GM19025 (cell line): ENCODE measurements around the gene PPP1R8.
"Not testable (repeated sequence)": the region's sequence is repeated elsewhere in the genome, so short reads cannot be mapped to it uniquely, and the experiment has no call there.

Source experiments
- ATAC-seq: cut with Tn5 transposase; IDR thresholded peaks from one replicate; pipeline ENCODE4 v1.9.1; 2021; ENCODE audit warnings: mild to moderate bottlenecking, low read depth, moderate library complexity; ENCODE audit not compliant: unreplicated experiment

Gene PPP1R8

DNA sequence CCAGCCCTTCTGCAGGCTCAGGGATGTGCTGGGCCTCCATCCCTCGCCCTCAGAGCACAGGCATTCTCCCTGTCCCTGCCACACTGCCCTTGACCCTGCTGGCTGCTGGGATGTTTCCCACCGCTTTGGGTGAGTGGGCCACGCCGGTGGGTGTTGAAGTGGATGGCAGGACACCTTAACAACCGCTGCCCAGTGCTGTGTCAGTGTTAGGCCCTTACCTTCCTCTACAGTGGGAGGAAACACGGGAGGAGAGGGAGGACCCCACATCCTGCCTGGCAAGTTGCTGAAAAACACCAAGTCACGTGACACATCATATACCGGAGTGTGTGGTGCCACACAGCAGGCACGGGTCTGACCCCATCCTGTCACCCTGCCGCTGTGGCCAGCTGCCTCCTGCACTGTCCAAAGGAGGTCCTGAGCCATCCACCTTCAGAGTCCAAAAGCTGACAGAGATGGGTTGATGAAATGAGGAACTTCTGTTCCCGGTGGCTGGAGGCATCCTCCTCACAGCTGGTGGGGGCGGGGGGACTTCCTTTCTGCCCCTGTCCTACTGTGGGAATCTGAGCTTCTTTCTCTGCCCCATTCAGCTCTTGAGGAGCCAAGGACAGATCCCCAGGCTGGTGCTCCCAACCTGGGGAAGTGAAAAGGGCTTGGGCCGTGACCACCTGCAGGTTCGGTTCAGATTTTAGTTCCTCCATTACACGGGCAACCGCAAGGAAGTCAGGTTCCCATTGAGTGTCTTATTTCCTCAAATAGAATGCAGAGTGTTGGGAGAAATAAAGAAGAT lies 38.5 kb downstream of the PPP1R8 start:
- ATAC-seq = no peak

DNA sequence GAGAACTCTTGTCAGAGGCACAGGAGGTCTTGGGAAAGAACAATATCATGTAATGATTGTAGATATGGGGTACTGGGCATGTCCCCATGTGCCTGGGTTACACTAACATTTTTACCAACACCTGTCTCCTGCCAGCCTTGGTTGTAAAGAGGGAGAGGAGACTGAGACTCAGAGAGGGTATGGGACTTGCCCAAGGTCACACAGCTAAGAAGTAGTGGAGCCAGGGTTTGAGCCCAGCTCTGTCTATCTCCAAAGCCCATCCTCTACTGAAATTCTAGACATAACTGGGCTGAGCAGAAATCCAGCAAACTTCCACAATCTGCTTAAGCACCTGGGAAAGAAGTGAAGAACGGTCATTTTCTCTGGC lies 39.1 kb downstream of the PPP1R8 start:
- no peak for ATAC-seq

DNA sequence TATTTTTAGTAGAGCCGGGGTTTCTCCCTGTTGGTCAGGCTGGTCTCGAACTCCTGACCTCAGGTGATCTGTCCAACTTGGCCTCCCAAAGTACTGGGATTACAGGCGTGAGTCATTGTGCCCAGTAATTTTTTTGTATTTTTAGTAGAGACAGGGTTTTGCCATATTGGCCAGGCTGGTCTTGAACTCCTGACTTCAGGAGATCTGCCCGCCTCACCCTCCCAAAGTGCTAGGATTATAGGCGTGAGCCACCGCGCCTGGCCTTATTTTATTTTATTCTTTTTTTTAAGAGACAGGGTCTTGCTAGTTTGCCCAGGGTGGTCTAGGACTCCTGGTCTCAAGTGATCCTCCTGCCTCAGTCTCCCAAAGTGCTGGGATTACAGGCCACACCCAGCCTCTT lies 40.5 kb downstream of the PPP1R8 start:
- not testable (repeated sequence) for ATAC-seq

DNA sequence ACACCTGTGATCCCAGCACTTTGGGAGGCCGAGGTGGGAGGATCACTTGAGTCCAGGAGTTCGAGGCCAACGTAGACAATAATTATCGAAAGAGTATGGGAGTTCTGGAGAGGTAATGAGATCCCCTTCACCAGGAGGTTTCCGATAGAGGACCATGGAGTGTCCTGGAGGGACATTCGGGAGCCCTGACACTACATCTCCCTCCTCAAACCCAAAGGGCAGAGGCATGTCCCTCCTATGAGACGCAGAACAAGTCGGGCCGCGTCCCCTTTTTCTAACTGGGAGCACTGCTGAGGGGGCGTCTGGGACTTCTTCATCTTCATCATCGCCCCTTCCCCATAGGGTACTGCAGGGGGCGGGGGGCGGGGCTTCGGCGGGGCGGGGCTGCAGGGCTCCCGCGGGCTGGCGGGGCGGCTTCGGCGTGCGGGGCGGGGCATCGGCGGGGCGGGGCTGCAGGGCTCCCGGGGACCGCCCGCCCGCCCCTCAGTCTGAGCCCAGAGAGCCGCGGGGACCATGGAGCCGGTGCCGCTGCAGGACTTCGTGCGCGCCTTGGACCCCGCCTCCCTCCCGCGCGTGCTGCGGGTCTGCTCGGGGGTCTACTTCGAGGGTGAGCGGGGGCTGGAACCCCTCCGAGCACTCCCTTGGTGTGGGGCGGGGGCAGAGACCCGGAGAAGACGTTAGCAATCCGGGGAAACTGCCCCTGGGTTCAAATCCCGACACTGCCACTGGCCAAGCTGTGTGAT lies 41.6 kb downstream of the PPP1R8 start, which contains the start of gene THEMIS2:
THEMIS2 (plus strand) TSS at position 486 of the 743 bp plus-strand sequence; CDS start at position 514, 28 bp downstream.
- ATAC-seq = no peak

DNA sequence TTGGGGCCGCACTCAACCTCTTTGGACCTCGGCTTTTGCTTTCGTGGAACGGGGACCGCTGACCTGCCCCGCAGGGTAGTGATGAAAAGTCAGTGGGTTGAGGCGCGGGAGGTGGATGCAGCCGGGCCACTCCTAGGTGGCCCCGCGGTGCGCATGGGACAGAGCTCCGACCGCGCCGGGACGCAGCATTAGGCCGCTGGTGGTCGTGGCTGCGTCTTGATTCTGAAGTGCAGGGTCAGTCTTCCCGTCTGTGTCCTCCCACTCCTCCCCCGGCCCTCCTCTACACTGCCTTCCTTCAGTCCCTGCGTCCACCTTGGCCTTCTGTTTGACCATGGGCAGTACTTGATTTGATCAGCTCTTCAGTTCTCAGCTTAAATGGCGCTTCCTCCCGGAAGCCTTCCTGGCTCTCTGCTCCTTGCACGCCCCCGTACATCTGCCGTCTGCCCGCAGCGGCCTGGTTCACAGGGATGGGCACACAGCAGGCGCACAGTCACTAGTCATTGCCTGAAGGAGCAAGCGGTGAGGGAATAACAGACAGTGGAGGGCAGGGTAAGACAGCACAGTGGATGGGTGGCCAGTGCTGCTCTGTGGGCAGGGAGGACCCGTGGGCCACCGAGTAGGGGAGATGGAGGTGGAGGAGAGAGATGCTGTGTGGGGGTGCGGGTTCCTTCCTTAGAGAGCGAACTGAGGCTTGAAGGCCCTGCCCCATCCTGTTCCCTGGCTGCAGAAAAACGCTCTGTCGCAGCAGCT lies 42.4 kb downstream of the PPP1R8 start:
- ATAC-seq = no peak

DNA sequence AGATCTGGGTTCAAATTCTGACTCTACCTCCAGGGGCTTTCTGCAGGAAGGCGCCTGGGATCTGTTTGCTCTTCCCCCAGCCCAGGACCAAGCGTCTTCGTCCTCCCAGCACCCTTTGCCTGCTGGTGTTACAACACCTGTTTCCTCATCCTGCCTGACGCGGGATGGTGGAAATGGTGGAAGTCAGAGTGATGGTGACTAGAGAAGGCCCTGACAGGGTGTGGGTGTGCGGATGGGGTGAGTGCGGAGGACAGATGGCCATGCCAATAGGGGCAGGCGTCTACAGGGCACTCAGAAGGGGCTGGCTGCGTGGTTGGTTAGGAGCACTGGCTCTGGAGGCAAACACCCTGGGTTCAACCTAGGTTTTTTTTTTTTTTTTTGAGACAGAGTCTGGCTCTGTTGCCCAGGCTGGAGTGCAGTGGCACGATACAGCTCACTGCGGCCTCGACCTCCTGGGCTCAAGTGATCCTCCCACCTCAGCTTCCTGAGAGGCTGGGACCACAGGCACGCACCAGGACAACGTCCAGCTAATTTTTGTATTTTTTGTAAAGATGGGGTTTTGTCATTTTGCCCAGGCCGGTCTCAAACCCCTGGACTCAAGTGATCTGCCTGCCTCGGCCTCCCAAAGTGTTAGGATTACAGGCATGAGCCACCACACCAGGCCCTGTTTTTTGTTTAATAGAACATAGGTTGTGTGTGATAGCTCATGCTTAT lies 43.2 kb downstream of the PPP1R8 start:
- no peak for ATAC-seq

DNA sequence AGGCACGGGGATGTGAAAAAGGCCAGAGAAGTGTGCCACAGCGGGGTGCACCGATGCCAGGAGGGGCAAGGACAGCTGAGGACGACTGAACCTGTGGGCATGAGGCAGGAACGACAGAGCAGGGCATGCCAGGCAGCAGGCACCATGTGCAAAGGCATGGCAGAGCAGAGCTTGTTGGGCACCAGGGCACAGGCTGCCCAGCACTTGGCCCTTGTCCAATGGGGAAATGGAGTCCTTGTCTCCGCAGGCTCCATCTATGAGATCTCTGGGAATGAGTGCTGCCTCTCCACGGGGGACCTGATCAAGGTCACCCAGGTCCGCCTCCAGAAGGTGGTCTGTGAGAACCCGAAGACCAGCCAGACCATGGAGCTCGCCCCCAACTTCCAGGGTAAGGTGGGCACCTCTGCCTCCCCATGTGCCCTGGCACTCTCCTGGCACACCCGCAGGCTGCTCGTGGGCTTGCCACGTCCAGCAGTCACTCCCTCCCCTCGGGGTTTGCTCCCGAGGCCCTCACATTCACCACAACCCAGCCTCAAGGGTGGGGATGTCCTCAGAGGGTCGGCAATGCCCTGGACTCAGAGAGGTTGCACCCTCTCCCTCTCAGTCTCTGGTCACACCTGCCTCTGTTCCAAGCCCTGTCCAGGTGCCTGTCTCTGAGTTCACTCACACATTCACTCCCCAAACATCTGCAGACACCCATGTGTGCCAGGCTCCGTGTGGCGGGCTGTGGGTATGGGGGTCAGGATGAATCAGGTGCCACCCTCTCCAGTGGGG lies 45.9 kb downstream of the PPP1R8 start:
- ATAC-seq = no peak

DNA sequence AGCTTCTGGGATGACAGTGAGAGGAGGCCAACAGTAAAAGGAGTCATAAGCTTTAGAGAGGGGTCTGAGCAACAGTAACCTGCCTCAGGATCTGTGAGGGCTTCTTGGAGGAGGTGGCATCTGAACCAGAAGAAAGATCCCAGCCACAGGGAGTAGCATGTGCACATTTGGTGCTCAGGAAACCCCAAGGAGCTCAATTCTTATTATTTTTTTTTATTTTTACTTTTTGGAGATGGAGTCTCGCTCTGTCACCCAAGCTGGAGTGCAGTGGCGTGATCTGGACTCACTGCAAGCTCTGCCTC lies 46.5 kb downstream of the PPP1R8 start:
- no peak for ATAC-seq

DNA sequence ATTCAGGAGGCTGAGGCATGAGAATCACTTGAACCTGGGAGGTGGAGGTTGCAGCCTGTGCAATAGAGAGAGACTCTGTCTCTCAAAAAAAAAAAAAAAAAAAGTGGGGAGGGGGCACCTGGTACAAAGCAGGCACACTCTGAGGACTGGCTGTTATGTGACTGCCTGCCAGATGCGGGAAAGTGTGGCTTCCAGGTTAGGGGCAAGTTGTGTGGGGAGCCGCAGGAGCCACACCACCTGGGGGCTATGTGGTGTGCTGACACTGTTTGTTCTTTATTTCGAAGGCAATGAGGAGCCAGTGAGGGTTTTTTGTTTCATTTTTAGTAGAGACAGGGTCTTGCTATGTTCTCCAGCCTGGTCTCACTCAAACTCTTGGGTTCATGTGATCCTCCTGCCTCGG lies 47.5 kb downstream of the PPP1R8 start:
- no peak for ATAC-seq

DNA sequence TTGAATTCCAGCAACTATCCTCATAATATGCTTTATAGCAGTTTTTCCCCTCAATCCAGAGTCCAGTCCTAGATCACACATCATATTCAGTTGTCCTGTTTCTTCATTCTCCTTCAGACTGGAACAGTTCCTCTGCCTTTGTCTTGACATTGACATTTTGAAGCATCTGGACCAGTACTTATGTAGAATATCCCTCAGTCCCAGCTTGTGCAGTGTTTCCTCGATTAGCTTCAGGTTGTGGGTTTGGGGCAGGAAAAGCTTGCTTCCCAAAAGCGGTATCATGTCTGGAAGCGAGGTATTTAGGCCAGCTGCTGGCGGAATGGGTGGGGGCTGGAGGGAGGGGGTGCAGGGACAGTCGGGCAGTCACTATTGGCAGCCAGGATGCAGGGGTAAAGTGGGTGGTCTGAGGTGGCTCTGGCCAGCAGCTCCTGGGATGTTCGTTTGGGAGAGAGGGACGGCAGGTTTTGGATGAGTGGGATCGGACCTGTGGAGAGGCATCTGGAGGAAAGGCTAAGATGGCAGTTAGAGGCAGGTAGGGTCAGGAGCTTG lies 48.3 kb downstream of the PPP1R8 start:
- no peak for ATAC-seq

DNA sequence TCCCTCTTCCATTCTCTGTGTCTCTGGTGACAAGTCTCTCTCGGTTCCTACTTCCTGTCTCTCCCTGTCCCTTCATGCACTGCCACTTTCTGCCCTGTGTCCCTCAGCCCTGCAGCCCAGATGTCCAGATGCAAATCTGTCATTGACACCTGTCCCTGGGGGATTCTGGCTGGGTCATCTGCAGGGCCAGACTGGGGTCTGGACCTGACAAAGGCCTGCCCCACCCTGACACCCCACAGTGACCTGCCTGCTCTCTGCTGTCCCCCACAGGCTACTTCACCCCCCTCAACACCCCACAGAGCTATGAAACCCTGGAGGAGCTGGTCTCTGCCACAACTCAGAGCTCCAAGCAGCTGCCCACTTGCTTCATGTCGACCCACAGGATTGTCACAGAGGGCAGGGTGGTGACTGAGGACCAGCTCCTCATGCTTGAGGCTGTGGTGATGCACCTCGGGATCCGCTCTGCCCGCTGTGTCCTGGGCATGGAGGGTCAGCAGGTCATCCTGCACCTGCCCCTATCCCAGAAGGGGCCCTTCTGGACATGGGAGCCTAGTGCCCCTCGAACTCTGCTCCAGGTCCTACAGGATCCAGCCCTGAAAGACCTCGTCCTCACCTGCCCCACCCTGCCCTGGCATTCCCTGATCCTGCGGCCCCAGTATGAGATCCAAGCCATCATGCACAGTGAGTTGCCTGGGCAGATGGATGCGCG lies 48.9 kb downstream of the PPP1R8 start:
- no peak for ATAC-seq

DNA sequence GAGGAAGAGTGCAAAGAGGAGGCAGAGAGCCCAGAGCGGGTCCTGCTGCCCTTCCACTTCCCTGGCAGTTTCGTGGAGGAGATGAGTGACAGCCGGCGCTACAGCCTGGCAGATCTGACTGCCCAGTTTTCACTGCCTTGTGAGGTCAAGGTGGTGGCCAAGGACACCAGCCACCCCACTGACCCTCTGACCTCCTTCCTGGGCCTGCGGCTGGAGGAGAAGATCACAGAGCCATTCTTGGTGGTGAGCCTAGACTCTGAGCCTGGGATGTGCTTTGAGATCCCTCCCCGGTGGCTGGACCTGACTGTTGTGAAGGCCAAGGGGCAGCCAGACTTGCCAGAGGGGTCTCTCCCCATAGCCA lies 51.9 kb downstream of the PPP1R8 start:
- ATAC-seq = no peak

DNA sequence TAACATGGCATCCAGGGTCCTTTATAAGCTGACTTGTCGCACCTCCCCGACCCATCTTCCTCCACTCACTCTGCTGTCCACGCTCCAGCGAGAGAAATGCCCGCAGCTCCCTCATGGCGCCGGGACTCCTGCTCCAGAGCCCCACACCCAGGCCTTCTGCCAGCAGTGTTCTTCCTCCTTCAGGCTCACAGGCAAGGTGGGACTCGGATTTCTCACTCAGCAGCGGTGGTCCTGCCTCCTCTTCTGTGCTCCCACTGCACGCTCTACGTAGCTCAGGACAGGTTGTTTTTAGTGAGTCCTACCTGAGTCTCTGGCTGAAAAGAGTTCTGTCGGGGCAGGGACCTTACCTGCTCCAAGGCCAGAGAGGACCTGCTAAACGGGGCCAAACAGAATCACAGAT lies 53.0 kb downstream of the PPP1R8 start:
- no peak for ATAC-seq

DNA sequence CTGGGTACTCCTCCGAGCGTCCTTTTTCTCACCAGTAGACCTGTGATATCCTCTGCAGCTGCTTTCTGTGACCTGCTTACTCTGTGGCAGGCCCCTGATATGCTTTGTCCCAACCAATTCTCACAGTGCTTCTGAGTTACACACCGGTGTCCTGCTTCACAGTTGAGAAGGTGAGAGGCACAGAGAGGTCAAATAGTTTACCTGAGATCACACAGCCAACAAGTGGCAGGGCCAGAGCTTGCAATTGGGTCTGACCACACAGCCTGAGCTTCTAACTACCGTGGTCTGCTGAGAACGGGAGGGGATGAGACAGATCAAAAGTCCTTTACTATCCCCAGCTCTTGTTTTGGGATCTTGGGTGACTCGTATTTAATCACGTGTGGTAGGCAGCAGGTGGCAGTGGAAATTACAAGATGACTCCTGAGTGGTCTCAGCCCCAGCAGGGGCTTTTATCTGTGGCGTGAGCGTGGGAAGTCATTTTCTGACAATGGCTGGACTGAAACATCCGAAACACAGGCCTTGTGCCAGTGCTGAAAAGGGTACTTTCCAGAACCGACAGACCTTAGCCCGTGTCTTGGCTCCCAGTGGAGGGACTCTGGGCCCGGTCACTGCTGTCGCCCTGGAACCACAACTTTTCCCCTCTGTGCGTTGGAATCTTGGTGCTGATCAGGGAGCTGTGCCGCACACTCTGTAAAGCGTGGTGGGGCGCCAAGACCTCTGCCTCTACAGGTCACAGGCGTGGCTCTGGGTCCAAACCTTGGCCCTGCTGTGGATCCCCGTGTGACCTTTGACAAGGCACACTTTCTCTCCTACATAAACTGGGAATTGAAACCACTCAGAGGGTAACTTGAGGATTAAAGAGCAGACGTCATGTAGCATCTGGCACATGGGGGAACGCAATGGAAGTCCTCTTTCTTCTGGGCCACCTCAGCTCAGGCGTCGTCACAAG lies 53.7 kb downstream of the PPP1R8 start:
- ATAC-seq = peak; percentile 59

DNA sequence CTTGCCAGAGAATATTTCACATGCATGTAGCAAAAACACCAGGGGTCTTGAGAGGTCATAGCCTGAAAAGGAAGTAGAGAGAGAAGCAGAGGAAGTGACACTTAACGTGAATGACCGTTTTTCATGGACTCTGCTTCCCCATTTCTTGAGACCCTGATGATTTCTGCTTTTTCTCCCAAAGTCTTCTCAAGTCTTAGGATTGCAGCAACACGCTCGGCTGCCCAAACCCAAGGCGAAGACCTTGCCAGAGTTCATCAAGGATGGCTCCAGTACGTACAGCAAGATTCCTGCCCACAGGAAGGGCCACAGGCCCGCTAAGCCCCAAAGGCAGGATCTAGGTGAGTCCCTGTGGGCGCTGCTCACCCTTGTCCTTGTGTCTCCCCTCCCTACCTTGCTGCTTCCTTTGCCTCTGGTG lies 54.5 kb downstream of the PPP1R8 start:
- ATAC-seq = no peak

DNA sequence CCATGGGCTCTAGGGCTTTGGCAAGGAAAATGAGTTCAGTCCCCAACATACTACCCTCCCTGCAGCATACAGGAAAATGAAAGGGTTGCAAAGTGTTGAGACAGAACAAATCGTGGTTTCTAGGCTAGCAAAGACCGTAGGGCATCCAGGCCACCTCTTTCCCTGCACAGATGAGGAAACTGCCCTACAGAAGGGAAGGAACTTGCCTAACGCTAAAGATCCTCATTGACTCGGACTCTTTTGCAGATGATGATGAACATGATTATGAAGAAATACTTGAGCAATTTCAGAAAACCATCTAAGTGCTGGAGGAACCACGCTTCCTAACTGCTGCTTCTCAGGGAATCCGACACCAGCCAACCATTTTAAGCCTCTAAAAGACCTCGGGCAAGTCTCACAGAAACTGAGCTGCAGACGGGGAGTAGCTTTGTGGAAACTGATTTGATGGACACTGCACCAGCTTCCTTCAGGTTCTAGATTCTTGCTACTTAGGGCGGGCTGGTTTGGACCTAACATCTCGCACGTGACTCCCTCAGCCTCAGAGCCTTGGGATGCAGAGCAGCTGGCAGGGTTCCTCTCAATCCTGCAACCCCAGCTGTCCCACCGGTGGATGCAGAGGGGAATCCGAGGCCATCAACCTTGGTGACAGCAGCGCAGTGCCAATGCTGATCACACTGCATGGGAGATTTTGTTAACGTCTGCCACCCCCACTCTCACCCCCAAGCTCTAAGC lies 55.2 kb downstream of the PPP1R8 start:
- ATAC-seq = no peak

DNA sequence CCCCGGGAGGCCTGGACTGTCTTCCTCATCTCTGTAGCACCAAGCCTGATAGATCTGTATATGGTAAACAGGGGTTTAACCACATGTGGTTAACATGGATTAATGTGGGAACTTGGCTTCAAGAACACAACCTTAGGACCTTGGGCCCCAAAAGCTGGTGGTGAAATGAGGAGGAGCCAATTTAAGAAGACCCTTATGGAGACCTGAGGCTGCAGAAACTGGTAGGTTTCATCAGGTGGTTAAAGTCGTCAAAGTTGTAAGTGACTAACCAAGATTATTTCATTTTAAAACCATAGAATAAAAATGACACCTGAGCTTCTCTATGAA lies 55.7 kb downstream of the PPP1R8 start:
- ATAC-seq = no peak

DNA sequence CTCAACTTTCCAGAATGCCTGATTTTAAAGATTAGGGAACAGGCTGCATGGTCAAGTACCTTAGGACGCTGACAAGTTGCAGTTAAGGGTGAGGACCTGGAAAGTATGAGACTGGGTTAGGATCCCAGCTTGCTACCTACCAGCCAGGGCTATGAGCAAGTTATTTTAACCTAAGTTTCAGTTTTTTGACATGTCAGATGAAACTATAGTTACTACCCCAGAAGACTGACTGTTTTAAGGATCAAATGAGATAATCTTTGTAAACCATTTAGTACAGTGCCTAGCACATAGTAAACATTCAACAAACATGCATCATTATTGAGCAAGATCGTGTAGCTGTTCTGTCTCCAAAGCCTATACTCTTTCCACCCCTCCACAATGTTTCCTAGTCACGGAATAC lies 56.2 kb downstream of the PPP1R8 start:
- ATAC-seq = no peak
